ENCODE measurements around the gene RWDD1.

DNA sequence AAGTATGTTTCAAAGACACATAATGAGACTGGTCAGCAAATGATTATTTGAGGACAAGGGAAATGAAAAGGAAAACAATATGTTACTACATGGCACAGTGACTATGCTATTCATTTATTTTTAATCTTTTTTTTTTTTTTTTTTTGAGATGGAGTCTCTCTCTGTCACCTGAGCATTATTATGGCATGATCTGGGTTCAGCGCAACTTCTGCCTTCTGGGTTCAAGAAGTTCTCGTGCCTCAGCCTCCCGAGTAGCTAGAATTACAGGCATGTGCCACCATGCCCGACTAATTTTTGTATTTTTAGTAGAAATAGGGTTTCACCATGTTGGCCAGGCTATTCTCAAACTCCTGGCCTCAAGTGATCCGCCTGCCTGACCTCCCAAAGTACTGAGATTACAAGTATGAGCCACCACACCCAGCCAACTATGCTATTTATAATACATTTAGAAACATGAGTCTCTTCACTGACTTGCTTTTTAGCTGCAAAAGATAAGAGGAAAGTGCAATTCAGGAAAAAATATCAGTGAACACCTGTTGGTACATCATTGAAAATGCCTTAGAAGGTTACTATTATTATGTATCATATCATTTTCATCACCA, 14.4 kb upstream of the RWDD1 start:
- TF ChIP-seq, protein P1, sequence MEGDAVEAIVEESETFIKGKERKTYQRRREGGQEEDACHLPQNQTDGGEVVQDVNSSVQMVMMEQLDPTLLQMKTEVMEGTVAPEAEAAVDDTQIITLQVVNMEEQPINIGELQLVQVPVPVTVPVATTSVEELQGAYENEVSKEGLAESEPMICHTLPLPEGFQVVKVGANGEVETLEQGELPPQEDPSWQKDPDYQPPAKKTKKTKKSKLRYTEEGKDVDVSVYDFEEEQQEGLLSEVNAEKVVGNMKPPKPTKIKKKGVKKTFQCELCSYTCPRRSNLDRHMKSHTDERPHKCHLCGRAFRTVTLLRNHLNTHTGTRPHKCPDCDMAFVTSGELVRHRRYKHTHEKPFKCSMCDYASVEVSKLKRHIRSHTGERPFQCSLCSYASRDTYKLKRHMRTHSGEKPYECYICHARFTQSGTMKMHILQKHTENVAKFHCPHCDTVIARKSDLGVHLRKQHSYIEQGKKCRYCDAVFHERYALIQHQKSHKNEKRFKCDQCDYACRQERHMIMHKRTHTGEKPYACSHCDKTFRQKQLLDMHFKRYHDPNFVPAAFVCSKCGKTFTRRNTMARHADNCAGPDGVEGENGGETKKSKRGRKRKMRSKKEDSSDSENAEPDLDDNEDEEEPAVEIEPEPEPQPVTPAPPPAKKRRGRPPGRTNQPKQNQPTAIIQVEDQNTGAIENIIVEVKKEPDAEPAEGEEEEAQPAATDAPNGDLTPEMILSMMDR (IDR thresholded peaks at IDR 0.05; ENCODE audit: low read depth, low read length, poor library complexity, severe bottlenecking) = no peak
- no peak for TF ChIP-seq EZH2phosphoT487 (IDR thresholded peaks at IDR 0.05; ENCODE audit: borderline replicate concordance, low read length)
